Measurements from ENCODE around the gene IL3. TPM values are rescaled to one million over a fixed set of nuclear protein-coding genes. Genes with fewer than 3 reads are reported as not detected.

IL3 gene
- total and polyA plus RNA-seq, 9 of the 15 experiments (the other 6 are each of a cell fraction or from before 2014, with no cell fraction given) = not detected

DNA sequence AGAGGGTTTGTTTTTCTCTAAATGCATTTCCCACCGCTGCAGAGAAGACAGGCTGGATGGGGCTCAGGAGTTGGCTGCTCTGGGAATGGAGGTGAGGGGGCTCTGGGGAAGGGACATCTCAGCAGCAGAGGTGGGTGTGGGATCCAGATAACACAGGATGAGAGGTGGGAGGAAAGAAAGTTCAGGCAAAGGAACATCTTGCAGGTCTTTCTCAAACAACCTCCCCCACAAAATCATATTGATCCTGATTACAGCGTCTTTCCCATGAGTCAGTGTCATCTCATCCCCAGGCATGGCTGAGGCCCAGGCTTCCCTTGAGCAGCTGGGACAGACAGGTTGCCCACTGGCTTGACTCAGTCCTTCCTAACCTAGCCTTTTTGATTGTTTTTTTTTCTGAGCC, 37.7 kb upstream of the IL3 start (continued):
- TF ChIP-seq ZC3H4 (CRISPR knock-in tag; IDR thresholded peaks at IDR 0.05; ENCODE audit: borderline replicate concordance) (no peak), NCOA1 (IDR thresholded peaks at IDR 0.05; ENCODE audit: low read depth) (no peak), POLR3G (IDR thresholded peaks at IDR 0.05; ENCODE audit: extremely low read depth, insufficient read length, insufficient replicate concordance) (no peak), NFYB (IDR thresholded peaks at IDR 0.05; ENCODE audit: extremely low read depth, insufficient read length) (no peak), KAT2B (IDR thresholded peaks at IDR 0.05; ENCODE audit: low read depth, low read length) (no peak), ZNF644 (tag; IDR thresholded peaks at IDR 0.05; ENCODE audit: low read depth) (no peak), HMGN3 (IDR thresholded peaks at IDR 0.05; ENCODE audit: borderline replicate concordance, extremely low read depth, insufficient read length, low read depth, low read length) (no peak), ZNF354B (CRISPR knock-in tag; IDR thresholded peaks at IDR 0.05) (no peak), ASH1L (IDR thresholded peaks at IDR 0.05; ENCODE audit: borderline replicate concordance, low read depth, partially characterized antibody) (no peak), L3MBTL2 (IDR thresholded peaks at IDR 0.05) (no peak), TBP (optimal IDR thresholded peaks at IDR 0.05; ENCODE audit: low read depth, low read length) (no peak), SIX5 (IDR thresholded peaks at IDR 0.05; ENCODE audit: borderline replicate concordance in 1 of 2, insufficient read depth in 1 of 2, low read depth in 1 of 2, low read length in 2 of 2) (no peak), FOXK1 (CRISPR knock-in tag; IDR thresholded peaks at IDR 0.05; ENCODE audit: borderline replicate concordance) (no peak), POLR2A (conservative IDR thresholded peaks at IDR 0.05) (no peak), CBFA2T3 (IDR thresholded peaks at IDR 0.05) (peak; percentile 72), MXI1 (IDR thresholded peaks at IDR 0.05; ENCODE audit: low read depth, low read length) (no peak), RBM39 (optimal IDR thresholded peaks at IDR 0.05; ENCODE audit: low read depth, low read length) (no peak), ZNF175 (CRISPR knock-in tag; IDR thresholded peaks at IDR 0.05; ENCODE audit: low read depth) (no peak)
- TF ChIP-seq, protein P1, sequence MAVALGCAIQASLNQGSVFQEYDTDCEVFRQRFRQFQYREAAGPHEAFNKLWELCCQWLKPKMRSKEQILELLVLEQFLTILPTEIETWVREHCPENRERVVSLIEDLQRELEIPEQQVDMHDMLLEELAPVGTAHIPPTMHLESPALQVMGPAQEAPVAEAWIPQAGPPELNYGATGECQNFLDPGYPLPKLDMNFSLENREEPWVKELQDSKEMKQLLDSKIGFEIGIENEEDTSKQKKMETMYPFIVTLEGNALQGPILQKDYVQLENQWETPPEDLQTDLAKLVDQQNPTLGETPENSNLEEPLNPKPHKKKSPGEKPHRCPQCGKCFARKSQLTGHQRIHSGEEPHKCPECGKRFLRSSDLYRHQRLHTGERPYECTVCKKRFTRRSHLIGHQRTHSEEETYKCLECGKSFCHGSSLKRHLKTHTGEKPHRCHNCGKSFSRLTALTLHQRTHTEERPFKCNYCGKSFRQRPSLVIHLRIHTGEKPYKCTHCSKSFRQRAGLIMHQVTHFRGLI (CRISPR knock-in tag; IDR thresholded peaks at IDR 0.05) = no peak
- TF ChIP-seq, protein P2, sequence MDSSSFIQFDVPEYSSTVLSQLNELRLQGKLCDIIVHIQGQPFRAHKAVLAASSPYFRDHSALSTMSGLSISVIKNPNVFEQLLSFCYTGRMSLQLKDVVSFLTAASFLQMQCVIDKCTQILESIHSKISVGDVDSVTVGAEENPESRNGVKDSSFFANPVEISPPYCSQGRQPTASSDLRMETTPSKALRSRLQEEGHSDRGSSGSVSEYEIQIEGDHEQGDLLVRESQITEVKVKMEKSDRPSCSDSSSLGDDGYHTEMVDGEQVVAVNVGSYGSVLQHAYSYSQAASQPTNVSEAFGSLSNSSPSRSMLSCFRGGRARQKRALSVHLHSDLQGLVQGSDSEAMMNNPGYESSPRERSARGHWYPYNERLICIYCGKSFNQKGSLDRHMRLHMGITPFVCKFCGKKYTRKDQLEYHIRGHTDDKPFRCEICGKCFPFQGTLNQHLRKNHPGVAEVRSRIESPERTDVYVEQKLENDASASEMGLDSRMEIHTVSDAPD (CRISPR knock-in tag; IDR thresholded peaks at IDR 0.05) = no peak
- TF ChIP-seq, protein P3, sequence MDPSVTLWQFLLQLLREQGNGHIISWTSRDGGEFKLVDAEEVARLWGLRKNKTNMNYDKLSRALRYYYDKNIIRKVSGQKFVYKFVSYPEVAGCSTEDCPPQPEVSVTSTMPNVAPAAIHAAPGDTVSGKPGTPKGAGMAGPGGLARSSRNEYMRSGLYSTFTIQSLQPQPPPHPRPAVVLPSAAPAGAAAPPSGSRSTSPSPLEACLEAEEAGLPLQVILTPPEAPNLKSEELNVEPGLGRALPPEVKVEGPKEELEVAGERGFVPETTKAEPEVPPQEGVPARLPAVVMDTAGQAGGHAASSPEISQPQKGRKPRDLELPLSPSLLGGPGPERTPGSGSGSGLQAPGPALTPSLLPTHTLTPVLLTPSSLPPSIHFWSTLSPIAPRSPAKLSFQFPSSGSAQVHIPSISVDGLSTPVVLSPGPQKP (CRISPR knock-in tag; IDR thresholded peaks at IDR 0.05) = no peak
- TF ChIP-seq, protein P4, sequence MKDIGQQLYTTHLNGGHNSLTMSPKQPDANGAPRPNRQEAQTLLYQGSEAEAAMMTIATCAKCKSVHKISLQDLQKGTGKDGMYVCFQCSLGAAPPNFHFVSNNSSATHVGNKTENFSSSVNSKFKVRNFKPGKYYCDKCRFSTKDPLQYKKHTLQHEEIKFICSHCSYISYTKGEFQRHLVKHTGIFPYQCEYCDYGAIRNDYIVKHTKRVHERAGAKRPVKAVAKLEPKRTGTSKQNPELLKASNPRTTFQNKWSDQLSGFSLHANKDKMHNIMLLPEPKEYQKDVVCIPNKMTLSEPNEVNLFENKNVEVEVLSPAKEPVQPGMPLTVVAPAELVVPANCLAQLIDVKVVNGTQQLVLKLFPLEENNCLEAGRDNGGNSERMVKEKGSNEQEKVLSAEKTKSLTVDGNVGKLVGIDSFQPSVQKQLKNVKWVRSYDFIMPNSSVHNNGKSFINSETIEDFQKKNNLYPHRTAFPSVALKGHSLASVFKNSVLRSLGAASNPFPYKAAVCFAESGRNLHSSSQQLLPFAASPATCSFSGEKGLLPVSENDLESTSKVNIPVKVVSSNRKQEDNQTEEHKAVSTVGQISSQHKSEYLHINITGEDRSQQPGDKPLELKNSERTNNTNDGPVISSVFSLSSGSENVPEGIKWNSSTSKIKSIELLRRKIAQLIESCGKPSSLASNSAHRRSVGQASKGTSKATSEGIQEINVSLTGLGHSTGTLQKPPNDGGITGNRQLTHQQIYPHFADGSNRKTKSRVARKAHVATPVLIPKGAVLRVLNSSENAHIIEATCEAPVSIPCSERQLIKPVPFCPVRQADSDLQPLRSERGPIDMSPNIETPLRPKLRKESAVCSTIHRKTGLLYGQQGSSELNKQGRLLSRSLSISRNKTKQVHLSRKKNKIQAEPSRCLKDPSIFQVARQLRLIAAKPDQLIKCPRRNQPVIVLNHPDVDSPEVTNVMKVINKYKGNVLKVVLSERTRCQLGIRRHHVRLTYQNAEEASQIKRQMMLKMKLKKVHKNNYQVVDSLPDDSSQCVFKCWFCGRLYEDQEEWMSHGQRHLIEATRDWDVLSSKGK (CRISPR knock-in tag; IDR thresholded peaks at IDR 0.05) = no peak

Measured in K562 (cell line).